Measurements from ENCODE around the gene RBPJL.

RBPJL gene

DNA sequence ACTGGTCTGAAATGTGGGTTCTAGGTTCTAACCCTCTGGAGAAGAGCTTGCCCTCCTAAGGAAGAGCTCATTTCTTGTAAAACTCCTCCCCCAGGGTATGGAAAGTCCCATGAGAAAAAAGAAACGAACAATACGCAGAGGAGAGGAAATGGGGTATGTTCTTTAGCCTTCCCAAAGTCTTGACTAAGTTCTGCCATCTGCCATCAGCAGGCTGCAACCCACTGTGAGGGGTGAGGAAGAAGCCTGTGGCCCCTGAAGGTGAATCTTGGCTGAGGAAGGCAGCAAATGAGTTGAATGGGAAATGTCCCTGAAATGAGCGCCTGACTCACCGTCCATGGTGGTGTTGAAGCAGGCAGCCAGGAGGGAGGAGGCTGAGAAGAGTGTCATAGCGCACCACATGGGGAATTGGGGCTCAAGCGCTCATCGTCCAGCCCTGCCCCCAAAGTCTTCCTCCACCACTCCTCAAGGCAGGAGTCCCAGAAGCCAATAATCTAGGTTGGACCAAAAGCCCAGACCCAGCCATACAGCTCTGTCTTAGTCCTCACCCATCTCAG, 11.8 kb downstream of the RBPJL start:
- no peak for DNase-seq

- no peak for DNase-seq
These were observed 12.3 kb downstream of the RBPJL start for GRCh38 chr20:45318948-45319347.

- no peak for DNase-seq
These were observed 14.4 kb downstream of the RBPJL start for GRCh38 chr20:45320948-45321595.

GRCh38 chr20:45322952-45323383, 16.3 kb downstream of the RBPJL start:
- no peak for DNase-seq

DNA sequence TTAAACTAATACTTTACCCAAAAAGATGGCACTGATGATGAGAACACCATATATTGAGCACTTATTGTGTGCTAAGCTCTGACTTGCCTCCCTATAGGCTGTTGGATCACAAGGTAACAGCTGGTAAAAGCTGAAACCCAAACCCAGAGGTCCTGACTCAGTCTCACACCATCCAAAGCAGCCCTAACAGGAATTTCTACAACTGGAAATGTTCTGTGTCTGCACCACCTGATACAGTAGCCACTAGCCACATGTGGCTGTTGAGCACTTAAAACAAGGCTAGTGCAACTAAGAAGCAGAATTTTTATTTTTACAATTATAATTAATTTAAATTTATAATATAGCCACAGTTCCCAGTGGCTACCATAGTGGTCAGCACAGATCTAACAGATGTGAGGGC, 17.1 kb downstream of the RBPJL start:
- DNase-seq = no peak

DNA sequence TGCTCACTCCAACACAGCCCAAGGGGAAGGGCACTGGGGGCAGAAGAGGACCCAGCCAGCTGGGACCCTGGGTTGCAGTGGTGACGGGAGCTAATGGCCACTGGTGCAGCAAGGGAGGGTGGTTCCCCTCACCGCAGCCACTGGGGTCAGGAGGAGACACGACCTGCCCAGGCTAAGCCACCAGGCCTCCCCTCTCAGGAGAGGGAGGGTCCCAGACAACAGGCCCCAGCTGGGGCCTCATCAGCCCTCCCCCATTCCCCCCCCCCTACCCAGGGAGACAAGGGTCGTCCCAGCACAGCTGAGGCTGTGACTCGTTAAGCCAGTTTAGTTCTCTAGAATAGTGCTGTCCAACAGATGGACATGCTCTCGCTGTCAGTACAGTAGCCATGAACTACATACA, 18.7 kb downstream of the RBPJL start:
- DNase-seq = no peak

DNA sequence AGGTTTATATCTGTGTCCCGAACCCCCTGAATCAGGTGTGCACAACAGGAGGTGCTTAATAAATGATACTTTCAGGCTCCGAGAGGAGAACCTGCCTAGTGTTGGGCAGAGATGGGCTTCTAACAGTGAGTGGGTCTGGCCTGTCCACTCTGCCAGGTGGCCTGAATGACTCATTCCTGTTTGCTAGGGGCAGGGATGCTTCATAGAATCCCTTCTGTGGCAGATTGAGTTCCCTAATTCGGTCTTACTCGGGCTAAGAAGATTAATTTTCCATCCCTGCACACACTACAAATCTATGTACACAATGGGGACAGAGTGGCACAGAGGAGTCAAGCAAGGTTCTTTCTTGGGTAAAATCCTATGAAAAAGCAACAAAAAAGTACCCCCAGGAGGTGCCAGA, 21.8 kb downstream of the RBPJL start:
- no peak for DNase-seq

- DNase-seq = no peak
These were observed 23.1 kb downstream of the RBPJL start for GRCh38 chr20:45329497-45330319.

DNA sequence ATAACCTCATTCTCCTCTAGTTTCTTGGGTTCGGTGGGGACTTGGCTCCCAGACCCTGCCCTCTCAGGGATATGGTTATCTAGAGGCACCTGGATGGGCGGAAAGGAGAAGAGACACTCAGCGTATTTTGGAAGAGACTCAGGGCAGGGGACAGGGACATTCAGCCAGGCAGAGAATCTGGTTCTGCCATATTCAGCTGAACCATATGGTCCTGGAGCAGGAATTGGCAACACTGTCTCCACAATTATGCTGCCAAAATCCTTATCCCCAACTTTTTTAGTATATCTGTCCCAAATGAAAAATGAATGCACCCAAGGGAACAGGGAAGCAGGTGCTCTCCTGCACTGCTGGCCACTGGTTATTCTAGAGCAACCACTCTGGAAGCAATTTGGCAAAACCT, 23.8 kb downstream of the RBPJL start:
- no peak for DNase-seq

DNA sequence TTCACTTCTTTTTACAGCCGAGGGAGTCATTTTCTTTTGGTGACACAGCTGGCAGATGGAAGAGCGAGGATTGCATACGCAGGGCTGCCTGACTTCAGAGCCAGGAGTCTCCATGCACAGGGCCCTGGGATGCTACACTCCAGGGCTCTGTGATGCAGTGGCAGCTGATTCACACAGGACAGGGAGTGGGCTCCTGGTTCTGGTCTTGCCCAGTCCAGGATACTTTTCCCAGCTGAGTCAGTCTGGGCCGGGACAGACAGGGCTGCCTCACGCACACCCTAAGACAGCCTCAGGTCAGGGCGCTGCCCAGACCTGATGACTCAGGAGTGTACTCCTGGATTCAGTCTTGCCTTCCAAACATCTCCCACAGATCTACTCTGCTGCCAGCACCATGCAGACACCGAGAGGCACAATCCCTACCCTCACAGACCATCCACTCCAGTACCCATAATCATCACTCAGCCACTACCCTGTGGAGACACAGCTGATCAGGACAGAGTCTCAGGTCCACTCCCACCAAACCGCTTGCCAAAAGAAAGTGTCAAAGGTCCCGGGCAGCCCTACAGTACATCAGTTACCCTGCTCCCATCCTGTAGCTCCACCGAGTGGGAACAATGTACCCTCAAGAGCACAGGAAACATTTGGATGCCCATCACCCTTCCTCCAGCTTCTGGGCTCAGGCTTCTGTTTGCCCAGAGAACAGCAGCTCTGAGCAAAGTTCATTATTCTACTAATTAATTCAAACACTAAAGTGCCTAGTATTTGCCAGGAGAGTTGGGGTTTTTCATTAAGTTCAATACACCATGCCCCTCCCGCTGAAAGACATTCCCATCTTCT, 30.1 kb downstream of the RBPJL start:
- no peak for DNase-seq

- no peak for DNase-seq
These were observed 30.9 kb downstream of the RBPJL start for GRCh38 chr20:45337367-45338120.

GRCh38 chr20:45338121-45339030, 31.7 kb downstream of the RBPJL start:
- no peak for DNase-seq

DNA sequence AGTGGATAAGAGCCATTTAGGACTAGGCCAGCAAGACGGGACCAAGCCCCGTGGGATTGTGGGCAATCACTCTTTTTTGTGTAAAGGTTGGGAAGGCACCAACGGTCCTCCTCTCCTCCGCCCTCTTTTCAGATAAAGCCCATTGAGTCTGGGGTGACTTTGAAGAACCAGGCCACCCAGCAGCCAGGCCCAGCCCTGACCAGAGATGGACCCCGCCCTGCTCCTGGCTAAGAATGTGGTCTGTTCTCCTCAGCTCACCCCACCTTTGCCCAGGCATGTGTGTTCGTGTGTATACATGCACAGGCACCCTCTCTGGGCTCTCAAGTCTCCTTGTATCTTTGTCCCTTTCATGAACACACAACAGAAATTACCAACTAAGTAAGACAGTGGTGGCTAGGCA, 32.4 kb downstream of the RBPJL start:
- no peak for DNase-seq

GRCh38 chr20:45339799-45340198, 33.2 kb downstream of the RBPJL start:
- DNase-seq = no peak

DNA sequence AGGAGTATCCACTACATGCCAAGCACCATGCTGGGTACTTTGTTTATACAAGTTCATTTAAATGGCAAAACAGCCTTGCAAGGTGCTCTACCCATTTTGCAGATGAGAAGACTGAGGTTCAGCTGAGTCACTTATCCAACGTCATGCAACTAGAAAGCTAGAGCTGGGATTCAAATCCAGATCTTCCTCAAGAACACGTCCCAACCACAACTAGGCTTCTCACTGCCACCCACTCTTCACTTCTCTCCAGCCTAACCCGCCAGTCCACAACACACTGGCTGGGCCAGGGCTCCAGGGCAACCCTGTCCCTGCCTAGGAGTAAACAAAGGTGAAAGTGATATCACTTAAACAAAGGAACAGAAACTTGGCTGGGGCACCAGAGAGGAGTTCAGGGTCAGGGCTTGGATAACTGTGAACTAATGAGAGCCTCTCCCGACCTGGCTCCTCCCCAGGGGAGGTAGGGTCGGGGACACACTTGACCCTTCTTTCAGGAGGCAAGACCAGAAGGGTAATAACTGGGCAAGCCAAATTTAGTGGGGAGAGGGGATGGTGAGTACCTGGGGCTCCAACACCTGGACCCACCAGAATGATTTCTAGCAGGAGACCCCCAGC, 33.7 kb downstream of the RBPJL start:
- DNase-seq = no peak

- no peak for DNase-seq
These were observed 34.3 kb downstream of the RBPJL start for GRCh38 chr20:45340951-45341350.

DNA sequence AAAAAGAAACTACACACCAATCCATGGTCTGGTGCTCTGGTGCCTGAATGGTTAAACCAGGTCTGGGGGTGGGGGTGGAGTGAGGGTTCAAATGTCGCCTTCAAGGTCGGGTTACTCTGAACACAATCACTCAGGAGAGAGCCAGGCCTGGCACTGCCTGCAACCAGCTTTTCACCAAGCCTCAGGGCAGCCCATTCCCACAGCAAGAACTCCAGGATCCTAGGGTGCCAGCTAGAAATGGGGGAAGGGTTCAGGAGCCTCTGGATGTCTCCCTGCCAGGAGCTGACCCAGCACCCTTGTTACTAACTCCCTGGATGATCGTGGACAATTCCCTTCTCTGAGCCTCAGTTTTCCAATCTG, 34.9 kb downstream of the RBPJL start:
- DNase-seq = no peak

DNA sequence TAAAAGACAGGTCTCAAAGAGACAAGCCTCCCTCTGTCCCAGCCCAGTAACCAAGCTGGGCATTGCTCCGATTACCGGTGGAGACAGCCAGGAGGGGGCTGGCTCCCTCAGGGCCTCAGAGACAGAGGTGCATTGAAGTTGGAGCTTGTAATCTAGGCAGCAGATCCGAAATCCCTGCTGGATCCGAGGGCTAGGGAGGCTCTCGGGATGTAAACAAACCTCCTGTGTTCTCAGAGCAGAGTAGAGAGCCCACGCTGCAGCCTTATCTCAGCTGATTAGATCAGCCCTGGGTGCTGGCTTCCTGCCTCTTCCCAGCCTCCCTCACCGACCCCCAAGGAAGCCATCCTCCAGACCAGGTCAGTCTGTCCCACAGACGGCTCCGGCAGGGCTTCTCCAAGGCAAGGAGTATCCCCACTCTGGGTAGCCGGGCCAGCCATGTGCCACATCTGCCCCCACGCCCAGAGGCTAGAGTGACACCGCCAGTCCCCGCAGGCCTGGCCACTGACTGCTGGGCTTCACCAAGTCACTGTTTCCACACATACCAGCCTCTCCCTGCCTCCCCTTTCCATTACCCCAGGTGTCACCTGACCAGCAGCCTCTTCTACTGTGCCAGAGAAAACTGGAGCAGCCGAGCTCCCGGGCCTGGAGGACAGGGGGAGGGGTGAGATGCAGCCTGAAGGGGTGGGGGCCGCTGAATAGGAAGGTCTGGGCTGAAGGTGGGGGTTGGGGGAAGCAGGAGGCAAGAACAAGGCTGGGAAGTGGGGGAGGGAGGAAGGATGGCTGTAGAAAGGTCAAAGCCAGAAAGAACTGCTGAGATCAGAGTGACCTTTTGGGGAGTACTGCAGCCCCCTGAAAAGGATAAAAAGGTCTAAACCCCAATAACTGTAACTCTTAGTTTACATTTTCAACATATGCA, 35.6 kb downstream of the RBPJL start:
- no peak for DNase-seq

DNA sequence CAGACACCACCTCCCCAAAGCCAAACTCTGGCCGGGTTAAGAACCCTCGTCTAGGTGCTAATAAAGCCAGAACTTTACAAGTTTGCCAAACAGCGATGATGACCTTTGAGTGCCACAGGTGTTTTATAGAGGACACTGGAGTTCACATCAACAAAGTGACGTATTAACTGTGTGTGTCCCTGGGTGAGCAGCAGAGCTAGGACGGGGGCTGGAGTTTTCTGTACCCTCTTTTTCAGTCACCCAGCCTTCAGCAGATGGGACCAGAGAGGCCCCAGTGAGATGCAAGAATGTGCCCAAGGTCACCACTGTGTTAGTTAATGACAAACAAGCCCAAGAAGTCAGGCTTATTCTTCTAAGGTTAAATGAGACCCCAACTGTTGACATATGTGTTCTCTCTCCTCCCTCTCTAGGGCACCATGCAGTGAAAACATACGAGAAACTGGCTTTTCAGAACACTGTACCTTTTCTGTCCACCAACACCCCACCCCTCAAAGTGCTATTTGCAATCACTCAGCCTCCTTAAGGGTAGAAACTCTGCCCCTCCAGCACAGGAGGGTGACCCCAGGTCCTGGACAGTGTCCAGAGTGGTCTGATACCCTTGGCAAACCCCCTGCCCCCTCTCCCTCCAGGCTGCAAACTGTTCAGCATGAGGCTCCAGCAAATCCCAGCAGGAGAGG, 36.4 kb downstream of the RBPJL start:
- no peak for DNase-seq

Measured in DMS79 treated with DMSO at 0.1 percent for 48 hours (cell line).